H9 (cell line): ENCODE results near the gene UBAC2. TPM values are rescaled to one million over a fixed set of nuclear protein-coding genes. Genes with fewer than 3 reads are reported as not detected.

Source experiments
- DNase-seq: peaks from one replicate; pipeline ENCODE4 v3.0.0-alpha.2; 2017
- H2AFZ ChIP-seq: one replicate; pipeline ENCODE4 v1.6.1; 2013; ENCODE audit warnings: mild to moderate bottlenecking, low read length, control low read depth, moderate library complexity
- H2AK5ac ChIP-seq: 2 replicates; pipeline ENCODE4 v1.6.1; 2013; ENCODE audit warnings: low read length, control low read depth, mixed read lengths; ENCODE audit not compliant: insufficient read length
- H2BK120ac ChIP-seq: one replicate; pipeline ENCODE4 v1.6.1; 2013; ENCODE audit warnings: low read depth, mild to moderate bottlenecking, low read length, control low read depth, inconsistent platforms; ENCODE audit not compliant: poor library complexity, severe bottlenecking
- H2BK12ac ChIP-seq: 2 replicates; pipeline ENCODE4 v1.6.1; 2013; ENCODE audit warnings: low read length, control low read depth, mixed read lengths, low read depth; ENCODE audit not compliant: insufficient read length
- H2BK15ac ChIP-seq: 2 replicates; pipeline ENCODE4 v1.6.1; 2013; ENCODE audit warnings: low read depth, low read length, control low read depth
- H2BK20ac ChIP-seq: one replicate; pipeline ENCODE4 v1.6.1; 2013; ENCODE audit warnings: low read depth, mild to moderate bottlenecking, low read length, control low read depth, inconsistent platforms; ENCODE audit not compliant: poor library complexity, severe bottlenecking
- H2BK5ac ChIP-seq: 2 replicates; pipeline ENCODE4 v1.6.1; 2013; ENCODE audit warnings: low read length, control low read depth, mixed read lengths; ENCODE audit not compliant: insufficient read length
- H3K14ac ChIP-seq: 2 replicates; pipeline ENCODE4 v1.6.1; 2013; ENCODE audit warnings: low read length, control low read depth; ENCODE audit not compliant: insufficient read depth
- H3K18ac ChIP-seq: 2 replicates; pipeline ENCODE4 v1.6.1; 2013; ENCODE audit warnings: low read depth, mild to moderate bottlenecking, mixed read lengths, low read length, control low read depth; ENCODE audit not compliant: insufficient read length
- H3K23ac ChIP-seq: 2 replicates; pipeline ENCODE4 v1.6.1; 2013; ENCODE audit warnings: low read length, control low read depth, mixed read lengths, low read depth; ENCODE audit not compliant: insufficient read length
- H3K23me2 ChIP-seq: 2 replicates; pipeline ENCODE4 v1.6.1; 2013; ENCODE audit warnings: low read depth, mild to moderate bottlenecking, mixed read lengths, low read length, control low read depth; ENCODE audit not compliant: insufficient read length, poor library complexity, severe bottlenecking
- H3K27ac ChIP-seq: 2 replicates; pipeline ENCODE4 v1.5.1; 2013; ENCODE audit warnings: low read length, control low read depth, mixed read lengths, low read depth; ENCODE audit not compliant: insufficient read length
- H3K27me3 ChIP-seq: 2 replicates; pipeline ENCODE4 v1.6.1; 2013; ENCODE audit warnings: low read length, control low read depth, inconsistent platforms; ENCODE audit not compliant: insufficient read depth
- H3K4ac ChIP-seq: 2 replicates; pipeline ENCODE4 v1.6.1; 2013; ENCODE audit warnings: low read depth, mild to moderate bottlenecking, control low read depth, inconsistent platforms, low read length, moderate library complexity
- H3K4me1 ChIP-seq: 2 replicates; pipeline ENCODE4 v1.6.1; 2013; ENCODE audit warnings: low read length, control low read depth, inconsistent platforms; ENCODE audit not compliant: insufficient read depth
- H3K4me2 ChIP-seq: 2 replicates; pipeline ENCODE4 v1.6.1; 2013; ENCODE audit warnings: low read length, control low read depth, mixed read lengths; ENCODE audit not compliant: insufficient read length, insufficient read depth
- H3K56ac ChIP-seq: 2 replicates; pipeline ENCODE4 v1.6.1; 2013; ENCODE audit warnings: low read depth, mild to moderate bottlenecking, mixed read lengths, low read length, control low read depth; ENCODE audit not compliant: insufficient read length
- H3K79me1 ChIP-seq: 2 replicates; pipeline ENCODE4 v1.6.1; 2013; ENCODE audit warnings: low read depth, mild to moderate bottlenecking, moderate library complexity, low read length, control low read depth, inconsistent platforms; ENCODE audit not compliant: insufficient read depth, poor library complexity, severe bottlenecking
- H3K79me2 ChIP-seq: 2 replicates; pipeline ENCODE4 v1.6.1; 2013; ENCODE audit warnings: low read length, control low read depth, inconsistent platforms; ENCODE audit not compliant: insufficient read depth
- H3K9ac ChIP-seq: 2 replicates; pipeline ENCODE4 v1.6.1; 2013; ENCODE audit warnings: low read length, control low read depth, mixed read lengths; ENCODE audit not compliant: insufficient read length; ENCODE audit errors: extremely low read depth
- H3K9me3 ChIP-seq: one replicate; pipeline ENCODE4 v1.6.1; 2013; ENCODE audit warnings: low read depth, low read length, inconsistent platforms; ENCODE audit not compliant: control insufficient read depth
- H3T11ph ChIP-seq: one replicate; pipeline ENCODE4 v1.6.1; 2013; ENCODE audit warnings: mild to moderate bottlenecking, low read length, control low read depth, inconsistent platforms
- H4K20me1 ChIP-seq: one replicate; pipeline ENCODE4 v1.6.1; 2013; ENCODE audit not compliant: control insufficient read depth, insufficient read length, insufficient read depth
- H4K5ac ChIP-seq: 2 replicates; pipeline ENCODE4 v1.6.1; 2013; ENCODE audit warnings: low read depth, mild to moderate bottlenecking, mixed read lengths, low read length, control low read depth; ENCODE audit not compliant: insufficient read length
- H4K8ac ChIP-seq: replicated peaks from 2 replicates; pipeline ENCODE4 v1.6.1; 2013; ENCODE audit warnings: low read length, control low read depth, mixed read lengths, low read depth; ENCODE audit not compliant: insufficient read length
- H4K91ac ChIP-seq: 2 replicates; pipeline ENCODE4 v1.6.1; 2013; ENCODE audit warnings: low read depth, mild to moderate bottlenecking, moderate library complexity, mixed read lengths, low read length, control low read depth; ENCODE audit not compliant: insufficient read length
- H3K27ac Mint-ChIP-seq, 3 experiments: 2 replicates in 2 of 3; 3 replicates in 1 of 3; pipeline ENCODE4 v1.8.0; 2020 to 2021; ENCODE audit warnings: mixed read lengths in 3 of 3, mild to moderate bottlenecking in 1 of 3, moderate library complexity in 1 of 3
- H3K27me3 Mint-ChIP-seq: 2 replicates; pipeline ENCODE4 v1.8.0; 2021; ENCODE audit warnings: low read depth, mild to moderate bottlenecking, moderate library complexity, mixed read lengths
- H3K36me3 Mint-ChIP-seq, 3 experiments: 2 replicates in 2 of 3; 3 replicates in 1 of 3; pipeline ENCODE4 v1.8.0; 2020 to 2021; ENCODE audit warnings: low read depth in 3 of 3, mixed read lengths in 3 of 3; ENCODE audit not compliant: insufficient read depth in 1 of 3
- H3K4me1 Mint-ChIP-seq, 2 experiments: 2 replicates each; pipeline ENCODE4 v1.8.0; 2020; ENCODE audit warnings: mixed read lengths in 2 of 2
- H3K4me3 Mint-ChIP-seq, 2 experiments: 2 replicates in 1 of 2; 3 replicates in 1 of 2; pipeline ENCODE4 v1.8.0; 2020 to 2021; ENCODE audit warnings: mild to moderate bottlenecking in 2 of 2, mixed read lengths in 2 of 2, moderate library complexity in 1 of 2
- H3K9me3 Mint-ChIP-seq, 2 experiments: 2 replicates in 1 of 2; 3 replicates in 1 of 2; pipeline ENCODE4 v1.8.0; 2020; ENCODE audit warnings: mild to moderate bottlenecking in 2 of 2, mixed read lengths in 2 of 2, moderate library complexity in 1 of 2
- WGBS: extraction: QIAGEN DNeasy Blood & Tissue Kit; methylation state at CpG from one replicate; pipeline ENCODE4 v1.1.7; 2013; ENCODE audit warnings: missing lambda C conversion rate, low lambda C conversion rate, mixed read lengths; ENCODE audit not compliant: insufficient read length; ENCODE audit errors: extremely low coverage; 5-methylcytosine and 5-hydroxymethylcytosine counted together
- total RNA-seq: library from RNA; stranded (reverse); gene quantifications from 2 replicates; pipeline ENCODE4 v1.2.1, GENCODE V29; 2021
- TF ChIP-seq, protein P1 (sequence below): fragments of 200-600 bp; sonication (generic); conservative IDR thresholded peaks from 3 replicates; pipeline ENCODE4 v1.8.0; 2021; ENCODE audit warnings: antibody characterized with exemption, mild to moderate bottlenecking

Gene UBAC2
- total RNA-seq, 1 experiment from 2014 or later = 52.3 TPM

DNA sequence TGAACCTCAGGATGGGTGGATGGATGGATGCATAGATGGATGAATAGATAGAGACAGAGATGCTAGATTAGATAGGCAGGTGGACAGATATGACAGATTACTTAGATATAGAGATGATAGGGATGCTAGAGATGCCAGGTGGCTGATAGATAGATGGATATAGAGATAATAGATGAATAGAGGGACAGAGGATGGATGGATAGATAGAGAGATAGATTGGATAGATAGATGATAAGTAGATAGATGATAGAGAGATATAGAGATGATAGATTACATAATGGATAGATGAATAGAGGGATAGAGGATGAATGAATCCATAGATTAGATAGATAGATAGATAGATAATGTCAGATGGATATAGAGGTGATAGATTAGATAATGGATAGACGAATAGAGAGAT, 212.2 kb downstream of the UBAC2 start:
- TF ChIP-seq, protein P1, sequence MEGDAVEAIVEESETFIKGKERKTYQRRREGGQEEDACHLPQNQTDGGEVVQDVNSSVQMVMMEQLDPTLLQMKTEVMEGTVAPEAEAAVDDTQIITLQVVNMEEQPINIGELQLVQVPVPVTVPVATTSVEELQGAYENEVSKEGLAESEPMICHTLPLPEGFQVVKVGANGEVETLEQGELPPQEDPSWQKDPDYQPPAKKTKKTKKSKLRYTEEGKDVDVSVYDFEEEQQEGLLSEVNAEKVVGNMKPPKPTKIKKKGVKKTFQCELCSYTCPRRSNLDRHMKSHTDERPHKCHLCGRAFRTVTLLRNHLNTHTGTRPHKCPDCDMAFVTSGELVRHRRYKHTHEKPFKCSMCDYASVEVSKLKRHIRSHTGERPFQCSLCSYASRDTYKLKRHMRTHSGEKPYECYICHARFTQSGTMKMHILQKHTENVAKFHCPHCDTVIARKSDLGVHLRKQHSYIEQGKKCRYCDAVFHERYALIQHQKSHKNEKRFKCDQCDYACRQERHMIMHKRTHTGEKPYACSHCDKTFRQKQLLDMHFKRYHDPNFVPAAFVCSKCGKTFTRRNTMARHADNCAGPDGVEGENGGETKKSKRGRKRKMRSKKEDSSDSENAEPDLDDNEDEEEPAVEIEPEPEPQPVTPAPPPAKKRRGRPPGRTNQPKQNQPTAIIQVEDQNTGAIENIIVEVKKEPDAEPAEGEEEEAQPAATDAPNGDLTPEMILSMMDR = no peak
- peaks cover 3% of the 10 kb centered on the region; the same call in 1 of the 2 replicates for H3K4me1 ChIP-seq

More for the DNA sequence above, 212.2 kb downstream of the UBAC2 start:
- Histone ChIP-seq H3K56ac (no peak overlapping the region), H2BK15ac (no peak overlapping the region), H3K79me1 (no peaks in the 10 kb centered on the region), H3K4me2 (no peak overlapping the region), H3K23ac (no peak overlapping the region), H4K8ac (no peak overlapping the region), H3K4ac (no peak overlapping the region), H3K23me2 (no peaks in the 10 kb centered on the region), H2BK20ac (no peak overlapping the region), H3K27me3 (no peaks in the 10 kb centered on the region), H4K5ac (no peak overlapping the region), H3K18ac (no peak overlapping the region), H4K20me1 (no peaks in the 10 kb centered on the region), H2BK12ac (no peak overlapping the region), H3T11ph (no peak overlapping the region), H3K79me2 (no peaks in the 10 kb centered on the region), H3K14ac (no peak overlapping the region), H4K91ac (no peak overlapping the region), H2AFZ (no peak overlapping the region), H3K27ac (no peak overlapping the region), H2BK5ac (no peak overlapping the region), H2AK5ac (no peak overlapping the region), H3K9me3 (no peaks in the 10 kb centered on the region), H3K9ac (no peak overlapping the region), H2BK120ac (no peak overlapping the region)
- 100% methylated on average over 1 of the region's 1 CpG for WGBS
- no peak overlapping the region for H3K4me3 Mint-ChIP-seq
- peaks cover 21% of the 10 kb centered on the region for H3K27me3 Mint-ChIP-seq
- H3K36me3 Mint-ChIP-seq = no peaks in the 10 kb centered on the region; a peak in 2 of 7 replicates
- H3K4me1 Mint-ChIP-seq = peaks cover 16 to 28% of the 10 kb centered on the region in 2 experiments
- H3K27ac Mint-ChIP-seq = no peak overlapping the region
- no peak for DNase-seq
- peaks cover 3 to 6% of the 10 kb centered on the region in 2 experiments; a peak in 2 of 5 replicates for H3K9me3 Mint-ChIP-seq
